NK-92 (cell line): ENCODE measurements around the gene XRCC4.
"Not testable (repeated sequence)": the region's sequence is repeated elsewhere in the genome, so short reads cannot be mapped to it uniquely, and the experiment has no call there.

ENCODE experiments used
- DNase-seq: peaks from one replicate; lab custom pipeline; 2025; ENCODE audit not compliant: unreplicated experiment; lab: John Stamatoyannopoulos, UW

Gene XRCC4

GRCh38 chr5:83076742-83077661 is at the start of gene XRCC4, which contains the start of gene TMEM167A:
Gene XRCC4, plus strand, starts transcription at chr5:83077547. Its CDS starts 27,373 bp downstream, at chr5:83104920.
Gene TMEM167A, minus strand, starts transcription at chr5:83077394. Its CDS starts 71 bp downstream, at chr5:83077323.
- DNase-seq: peak; percentile 75

- no peak for DNase-seq
Observed at GRCh38 chr5:83029912-83030311, 47.4 kb upstream of the XRCC4 start.

- no peak for DNase-seq
Observed at GRCh38 chr5:83031381-83031780, 46.0 kb upstream of the XRCC4 start.

- no peak for DNase-seq
Observed at GRCh38 chr5:83034036-83034435, 43.3 kb upstream of the XRCC4 start.

- DNase-seq: no peak
Observed at GRCh38 chr5:83034528-83035207, 42.7 kb upstream of the XRCC4 start.

GRCh38 chr5:83035373-83036100 is 41.8 kb upstream of the XRCC4 start:
- no peak for DNase-seq

GRCh38 chr5:83036991-83037575 is 40.3 kb upstream of the XRCC4 start:
- DNase-seq: no peak

- no peak for DNase-seq
Observed at GRCh38 chr5:83038924-83039323, 38.4 kb upstream of the XRCC4 start.

- DNase-seq: no peak
Observed at GRCh38 chr5:83042507-83042906, 34.8 kb upstream of the XRCC4 start.

GRCh38 chr5:83044926-83045325 is 32.4 kb upstream of the XRCC4 start:
- DNase-seq: no peak

GRCh38 chr5:83048277-83048676 is 29.1 kb upstream of the XRCC4 start:
- no peak for DNase-seq

- no peak for DNase-seq
Observed at GRCh38 chr5:83048811-83049210, 28.5 kb upstream of the XRCC4 start.

GRCh38 chr5:83049370-83049885 is 27.9 kb upstream of the XRCC4 start:
- DNase-seq: no peak

GRCh38 chr5:83050723-83051340 is 26.5 kb upstream of the XRCC4 start:
- no peak for DNase-seq

- DNase-seq: no peak
Observed at GRCh38 chr5:83055166-83055565, 22.2 kb upstream of the XRCC4 start.

GRCh38 chr5:83058726-83059125 is 18.6 kb upstream of the XRCC4 start:
- no peak for DNase-seq

GRCh38 chr5:83059341-83059740 is 18.0 kb upstream of the XRCC4 start:
- DNase-seq: no peak

GRCh38 chr5:83066548-83067110 is 10.7 kb upstream of the XRCC4 start:
- no peak for DNase-seq

- DNase-seq: not testable (repeated sequence)
Observed at GRCh38 chr5:83067377-83067776, 10.0 kb upstream of the XRCC4 start.
